Liver (tissue), 3 donors: ENCODE data around the gene TTF2.

Experiments used
- ATF3 ChIP-seq: IDR thresholded peaks from 2 replicates; pipeline ENCODE4 v1.6.1; 2016; ENCODE audit warnings: antibody characterized with exemption
- CTCF ChIP-seq: fragments of 150-350 bp; IDR thresholded peaks from 2 replicates; pipeline ENCODE4 v1.5.1; 2017; ENCODE audit warnings: improper control_type of control experiment, low read depth, low read length; ENCODE audit not compliant: missing input control
- EGR1 ChIP-seq, 2 donors: IDR thresholded peaks; 2 replicates each; pipeline ENCODE4 v1.6.1; 2016 to 2018; ENCODE audit warnings: antibody characterized with exemption in 2 of 2, low read depth in 2 of 2
- FOXA1 ChIP-seq: IDR thresholded peaks from 2 replicates; pipeline ENCODE4 v1.6.1; 2016; ENCODE audit warnings: antibody characterized with exemption
- GABPA ChIP-seq, 2 donors: IDR thresholded peaks in 1 of 2; conservative IDR thresholded peaks in 1 of 2; 2 replicates each; pipeline ENCODE4 v1.6.1; 2016; ENCODE audit warnings: antibody characterized with exemption in 2 of 2, mild to moderate bottlenecking in 1 of 2, moderate library complexity in 1 of 2
- HNF4G ChIP-seq: IDR thresholded peaks from 2 replicates; pipeline ENCODE4 v1.6.1; 2016; ENCODE audit warnings: antibody characterized with exemption
- JUND ChIP-seq, 2 donors: IDR thresholded peaks; 2 replicates each; pipeline ENCODE4 v1.6.1; 2016; ENCODE audit warnings: antibody characterized with exemption in 2 of 2
- RAD21 ChIP-seq, 2 donors: IDR thresholded peaks; 2 replicates each; pipeline ENCODE4 v1.6.1; 2016; ENCODE audit warnings: antibody characterized with exemption in 2 of 2, mild to moderate bottlenecking in 2 of 2
- RXRA ChIP-seq, 2 donors: IDR thresholded peaks; 2 replicates each; pipeline ENCODE4 v1.6.1; 2017 to 2018; ENCODE audit warnings: antibody characterized with exemption in 2 of 2, mild to moderate bottlenecking in 1 of 2
- SP1 ChIP-seq: IDR thresholded peaks from 2 replicates; pipeline ENCODE4 v1.6.1; 2018; ENCODE audit warnings: antibody characterized with exemption, mild to moderate bottlenecking
- TAF1 ChIP-seq: conservative IDR thresholded peaks from 2 replicates; pipeline ENCODE4 v1.6.1; 2016; ENCODE audit warnings: antibody characterized with exemption, mild to moderate bottlenecking
- YY1 ChIP-seq: IDR thresholded peaks from 2 replicates; pipeline ENCODE4 v1.6.1; 2016; ENCODE audit warnings: antibody characterized with exemption, mild to moderate bottlenecking
- ZBTB33 ChIP-seq: IDR thresholded peaks from 2 replicates; pipeline ENCODE4 v1.6.1; 2016; ENCODE audit warnings: antibody characterized with exemption
- TF ChIP-seq, protein P1 (sequence below): IDR thresholded peaks from 2 replicates; pipeline ENCODE4 v1.6.1; 2016; ENCODE audit warnings: antibody characterized with exemption
- donor health status: healthy.
- donor health status: healthy.

DNA sequence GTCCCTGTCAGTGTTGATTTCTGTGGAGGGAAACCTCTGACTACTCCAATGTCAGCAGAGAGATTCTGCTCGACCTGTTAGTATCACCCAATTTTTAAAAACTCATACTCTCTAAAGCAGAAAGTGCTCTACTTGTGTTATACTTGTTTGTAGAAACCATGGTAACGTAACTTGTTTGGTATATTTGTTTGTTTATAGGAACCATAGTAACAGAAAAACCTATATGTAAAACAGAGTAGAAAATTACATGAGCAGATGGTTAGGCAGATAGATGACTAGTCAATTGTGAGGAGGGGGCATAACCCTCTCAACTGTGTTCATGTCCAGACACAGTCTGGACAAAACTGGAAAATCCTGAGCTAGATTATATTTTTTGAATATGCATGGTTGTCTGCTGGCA, 54.8 kb downstream of the TTF2 start:
- TF ChIP-seq SP1: no peak
- no peak for TF ChIP-seq CTCF
- TF ChIP-seq TAF1: no peak
- TF ChIP-seq YY1: no peak
- TF ChIP-seq FOXA1: no peak
- TF ChIP-seq JUND (IDR thresholded peaks at IDR 0.05): no peak
- no peak for TF ChIP-seq ZBTB33
- TF ChIP-seq RAD21 (IDR thresholded peaks at IDR 0.05): no peak
- no peak for TF ChIP-seq HNF4G
- TF ChIP-seq ATF3: no peak
- no peak for TF ChIP-seq GABPA (IDR thresholded peaks at IDR 0.05 in 1 of 2, conservative IDR thresholded peaks at IDR 0.05 in 1 of 2)
- TF ChIP-seq EGR1 (IDR thresholded peaks at IDR 0.05; ENCODE audit: low read depth in 2 of 2): no peak
- TF ChIP-seq, protein P1, sequence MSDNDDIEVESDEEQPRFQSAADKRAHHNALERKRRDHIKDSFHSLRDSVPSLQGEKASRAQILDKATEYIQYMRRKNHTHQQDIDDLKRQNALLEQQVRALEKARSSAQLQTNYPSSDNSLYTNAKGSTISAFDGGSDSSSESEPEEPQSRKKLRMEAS: no peak
- no peak for TF ChIP-seq RXRA (IDR thresholded peaks at IDR 0.05)
